HG02678 (cell line): ENCODE measurements around the gene MPP7.
"Not testable (repeated sequence)": the region's sequence is repeated elsewhere in the genome, so short reads cannot be mapped to it uniquely, and the experiment has no call there.

Experiments used
- ATAC-seq: cut with Tn5 transposase; IDR thresholded peaks from one replicate; pipeline ENCODE4 v1.9.1; 2021; ENCODE audit warnings: mild to moderate bottlenecking, moderate library complexity; ENCODE audit not compliant: unreplicated experiment

MPP7 gene

DNA sequence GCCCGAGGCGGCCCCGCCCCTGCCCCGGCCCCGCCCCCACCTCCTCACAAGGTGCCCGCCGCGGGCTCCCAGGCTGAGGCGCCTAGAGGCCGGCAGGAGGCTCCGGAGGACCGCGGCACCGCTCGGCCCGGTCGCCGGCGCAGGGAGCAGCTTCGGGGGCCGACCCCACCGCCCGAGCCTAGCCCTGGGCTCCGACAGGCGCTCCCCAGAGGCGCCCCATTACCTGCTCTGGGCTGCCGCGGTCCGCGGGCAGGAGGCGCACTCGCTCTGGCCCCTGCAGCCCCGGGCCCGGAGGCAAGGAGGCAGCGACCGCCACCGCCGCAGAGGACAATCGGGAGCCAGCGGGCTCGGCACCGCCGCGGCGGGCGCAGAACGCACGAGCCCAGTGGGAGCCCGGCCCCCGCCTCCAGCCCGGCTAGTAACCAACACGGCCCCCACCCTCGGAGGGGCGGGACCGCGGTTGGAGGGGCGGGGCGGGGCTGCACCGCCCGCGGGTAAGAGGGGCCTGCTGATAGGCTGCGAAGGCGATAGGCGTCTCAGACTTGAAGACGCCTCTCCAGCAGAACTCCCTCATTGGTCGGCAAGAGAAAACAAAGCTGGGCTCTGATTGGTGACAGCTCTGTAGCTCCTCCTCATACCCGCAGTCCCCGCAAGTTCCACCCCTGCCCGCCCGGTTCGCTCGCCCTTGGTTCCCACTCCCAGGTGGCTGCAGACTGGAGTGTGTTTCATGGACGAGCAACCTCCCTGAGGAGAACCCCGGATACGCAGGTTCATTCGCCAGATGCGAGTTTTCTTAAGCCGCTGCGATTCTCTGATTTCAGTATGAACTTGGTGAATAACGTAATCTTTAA is at the start of gene MPP7:
TSS of gene MPP7 (minus strand) at position 427 of the 851 bp plus-strand sequence. CDS start 64,460 bp downstream, outside the sequence.
- peak; percentile 100 for ATAC-seq

DNA sequence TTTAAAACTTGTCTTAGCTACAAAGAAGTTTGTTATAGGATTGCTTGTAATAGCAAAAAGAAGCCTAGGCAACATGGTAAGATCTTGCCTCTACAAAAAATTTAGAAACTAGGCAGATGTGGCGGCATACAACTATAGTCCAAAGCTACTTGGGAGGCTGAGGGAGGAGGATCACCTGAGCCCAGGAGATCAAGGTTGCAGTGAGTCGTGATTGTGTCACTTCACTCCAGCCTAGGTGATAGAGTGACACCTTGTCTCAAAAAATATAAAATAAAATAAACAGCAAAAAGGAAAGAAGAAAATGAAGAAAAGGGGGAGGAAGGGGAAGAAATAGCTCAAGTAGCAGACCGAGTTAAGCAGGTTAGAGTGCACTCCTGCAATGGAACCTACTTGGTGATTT is 47.0 kb upstream of the MPP7 start:
- no peak for ATAC-seq

DNA sequence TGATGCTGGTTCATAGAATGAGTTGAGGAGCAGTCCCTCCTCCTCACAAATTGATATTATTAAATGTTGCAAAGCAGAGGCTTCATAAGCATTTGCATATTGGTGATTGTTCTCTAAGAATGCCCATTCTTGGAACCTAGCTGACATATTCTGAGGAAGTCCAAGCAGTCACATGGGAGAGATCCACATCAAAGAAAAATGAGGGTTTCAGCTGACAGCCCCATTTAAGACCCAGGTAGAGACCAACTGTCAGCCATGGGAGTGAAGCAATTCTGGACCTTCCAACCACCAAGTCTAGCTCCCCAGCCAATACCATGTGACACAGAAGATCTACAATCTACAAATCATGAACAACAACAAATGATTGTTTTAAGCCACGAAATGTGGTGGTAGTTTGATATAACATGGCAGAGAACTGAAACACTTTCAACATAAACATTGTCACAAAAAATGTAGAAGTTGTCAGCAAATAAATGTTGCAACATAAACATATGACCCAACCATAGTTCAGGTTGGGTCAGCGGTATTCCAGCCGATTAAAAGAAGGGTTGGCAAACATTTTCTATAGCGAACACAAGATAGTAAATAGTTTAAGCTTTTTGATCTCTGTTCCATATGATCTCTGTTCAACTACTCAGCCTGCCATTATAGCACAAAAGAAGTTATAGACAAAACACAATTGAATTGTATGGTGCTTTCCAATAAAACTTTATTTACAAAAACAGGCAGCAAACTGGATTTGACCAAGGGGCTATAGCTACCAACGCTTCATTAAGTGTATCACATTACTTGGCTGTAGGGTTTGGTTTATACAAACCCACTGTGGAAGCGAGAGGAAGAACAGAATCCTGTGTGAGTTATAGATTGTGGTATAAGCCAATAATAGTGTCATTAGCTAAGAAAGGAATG is 41.4 kb upstream of the MPP7 start:
- ATAC-seq: no peak

DNA sequence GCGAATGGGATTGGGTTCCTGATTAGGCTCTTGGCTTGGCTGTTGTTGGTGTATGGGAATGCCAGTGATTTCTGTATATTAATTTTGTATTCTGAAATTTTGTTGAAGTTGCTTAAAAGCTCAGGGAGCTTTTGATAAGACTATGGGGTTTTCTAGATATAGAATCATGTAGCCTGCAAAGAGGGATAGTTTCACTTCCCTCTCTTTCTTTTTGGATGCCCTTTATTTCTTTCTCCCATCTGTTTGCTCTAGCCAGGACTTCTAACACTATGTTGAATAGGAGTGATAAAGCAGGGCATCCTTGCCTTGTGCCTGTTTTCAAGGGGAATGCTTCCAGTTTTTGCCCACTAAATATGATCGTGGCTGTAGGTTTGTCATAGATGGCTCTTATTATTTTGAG is 40.4 kb upstream of the MPP7 start:
- no peak for ATAC-seq

DNA sequence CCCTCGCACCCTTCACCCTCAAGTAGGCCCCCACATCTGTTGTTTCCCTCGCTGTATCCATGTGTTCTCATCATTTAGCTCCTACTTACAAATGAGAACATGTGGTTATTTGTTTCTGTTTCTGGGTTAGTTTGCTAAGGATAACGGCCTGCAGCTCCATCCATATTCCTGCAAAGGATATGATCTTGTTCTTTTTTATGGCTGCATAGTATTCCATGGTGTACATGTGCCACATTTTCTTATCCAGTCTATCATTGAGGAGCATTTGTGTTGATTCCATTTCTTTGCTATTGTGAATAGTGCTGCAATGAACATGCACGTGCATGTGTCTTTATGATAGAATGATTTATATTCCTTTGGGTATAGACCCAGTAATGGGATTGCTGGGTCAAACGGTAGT is 38.8 kb upstream of the MPP7 start:
- ATAC-seq: not testable (repeated sequence)

DNA sequence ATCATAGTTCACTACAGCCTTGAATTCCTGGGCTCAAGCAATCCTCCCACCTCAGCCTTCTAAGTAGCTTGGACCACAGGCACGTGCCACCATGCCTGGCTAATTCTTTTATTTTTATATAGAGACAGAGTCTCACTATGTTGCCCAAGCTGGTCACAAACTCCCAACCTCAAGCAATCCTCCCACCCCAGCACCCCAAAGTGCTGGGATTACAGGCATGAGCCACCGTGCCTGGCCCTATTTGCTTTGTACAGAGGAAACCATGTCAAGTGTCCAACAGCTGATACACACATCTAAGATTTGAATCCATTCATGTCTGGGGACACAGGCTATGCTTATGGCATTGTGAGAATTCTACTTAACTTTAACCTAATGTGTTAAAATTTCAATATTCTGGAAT is 29.9 kb upstream of the MPP7 start:
- no peak for ATAC-seq

DNA sequence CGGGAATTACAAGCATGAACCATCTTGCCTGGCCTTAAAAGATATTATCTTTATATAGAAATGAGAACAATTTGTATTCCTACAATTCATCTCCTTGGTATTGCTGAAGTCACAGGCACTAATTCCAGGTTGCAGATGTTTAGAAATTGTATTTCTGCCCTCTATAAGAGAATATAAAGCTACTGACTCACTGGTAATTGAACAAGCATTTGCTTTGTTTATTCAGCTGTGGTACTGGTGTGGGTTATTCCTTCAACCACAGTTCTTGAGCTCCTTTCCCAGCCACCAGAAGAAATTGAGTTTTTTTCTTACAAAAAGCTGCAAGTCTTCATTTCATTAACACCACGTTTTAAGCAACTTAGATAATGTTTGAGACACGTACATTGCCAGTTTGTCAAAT is 29.0 kb upstream of the MPP7 start:
- no peak for ATAC-seq

DNA sequence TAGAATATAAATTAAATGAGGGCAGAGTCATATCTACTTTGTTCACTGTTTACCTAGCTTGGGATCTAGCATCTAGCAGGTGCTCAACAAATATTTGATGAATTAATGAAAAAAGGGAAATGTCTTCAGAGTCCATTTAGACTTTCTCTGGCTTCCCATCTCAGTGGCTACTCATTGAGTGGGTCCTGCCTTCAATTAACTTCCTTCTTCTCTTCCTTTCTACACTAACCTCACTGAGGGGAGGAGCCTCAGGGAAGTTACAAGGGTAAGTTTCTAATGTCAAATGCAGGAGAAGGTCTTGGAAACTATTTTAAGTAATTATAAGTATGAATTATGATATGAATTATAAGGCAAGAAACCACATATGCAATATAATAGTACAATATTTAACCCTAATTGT is 28.2 kb upstream of the MPP7 start:
- no peak for ATAC-seq

DNA sequence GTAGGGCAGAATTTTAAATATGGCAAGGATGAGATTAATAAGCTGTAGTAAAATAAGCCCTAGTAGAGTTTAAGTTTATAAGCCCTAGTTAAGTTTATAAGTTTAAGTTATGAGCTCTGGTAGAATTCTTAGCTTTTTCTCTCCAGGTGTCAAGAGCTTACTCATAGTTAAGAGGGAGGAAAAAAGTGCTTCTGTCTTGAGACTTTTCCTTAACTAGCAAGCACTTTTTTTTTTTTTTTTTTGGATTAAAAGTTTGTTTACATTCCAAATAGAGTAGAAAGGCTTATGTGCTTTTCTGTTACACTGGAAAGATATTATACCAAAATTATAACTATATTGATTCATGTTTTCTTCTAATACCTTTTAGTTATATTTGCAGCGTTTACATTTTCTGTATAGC is 25.5 kb upstream of the MPP7 start:
- no peak for ATAC-seq

DNA sequence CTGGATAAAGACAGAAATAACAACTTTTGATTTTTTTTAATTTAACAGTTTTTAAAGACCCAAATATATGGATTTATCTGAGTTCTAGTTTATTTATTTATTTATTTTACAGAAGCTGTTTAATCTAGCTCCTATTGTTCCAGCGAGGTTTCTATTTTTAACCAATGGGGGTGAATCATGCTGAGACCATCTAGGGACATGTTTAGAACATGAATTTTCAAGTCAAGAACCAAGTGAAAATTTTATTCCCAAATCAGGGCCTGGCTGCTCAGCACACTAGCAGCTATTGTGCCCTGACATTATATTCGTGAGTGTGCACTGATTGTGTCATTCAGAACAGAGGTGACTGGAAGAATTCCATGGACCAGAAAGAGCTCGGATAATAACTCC is 24.6 kb upstream of the MPP7 start:
- ATAC-seq: no peak

DNA sequence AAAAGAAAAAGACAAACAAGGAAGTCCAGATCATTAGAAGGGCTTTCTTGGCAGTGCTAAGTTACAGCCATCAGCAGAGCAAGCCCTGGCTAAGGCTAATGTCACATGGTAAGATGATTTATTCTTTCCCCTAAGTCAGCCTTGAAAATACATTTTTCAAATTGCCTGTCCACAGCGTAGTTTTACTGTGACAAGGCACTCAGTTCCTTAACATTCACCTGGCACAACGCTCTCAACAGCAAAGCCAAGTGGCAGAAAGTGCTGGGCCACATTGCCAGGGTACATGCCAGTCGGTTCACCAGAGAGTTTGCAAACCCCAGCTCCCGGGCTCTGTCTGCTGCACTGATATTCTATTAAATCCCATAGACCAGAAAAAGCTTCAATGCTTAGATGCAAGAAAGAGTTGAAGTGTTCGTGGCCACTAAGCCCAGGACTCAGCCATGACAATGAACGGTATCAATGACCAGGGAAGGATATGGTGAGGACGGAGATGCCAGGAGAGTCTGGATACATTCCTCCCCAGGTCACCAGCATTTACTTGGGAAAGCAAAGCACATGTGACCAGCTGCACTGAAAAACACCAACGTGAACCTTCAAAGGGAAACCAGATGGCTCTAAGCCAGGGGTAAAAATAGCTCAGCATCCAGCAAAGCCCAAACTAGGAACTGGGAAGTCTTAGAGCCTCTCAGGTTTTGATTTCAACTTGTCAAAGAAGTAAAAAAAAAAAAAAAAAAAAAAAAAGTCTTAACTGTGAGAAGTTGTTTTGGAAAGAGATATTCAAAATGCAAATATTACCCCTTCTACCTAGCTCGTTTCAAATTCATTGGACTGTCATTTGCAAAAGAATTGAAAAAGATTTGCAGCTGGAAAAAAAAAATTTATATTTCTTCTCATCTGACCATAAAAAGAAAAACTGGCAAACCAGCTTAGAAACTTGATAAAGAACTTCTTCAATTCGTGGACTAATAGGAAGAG is 23.9 kb upstream of the MPP7 start:
- no peak for ATAC-seq

DNA sequence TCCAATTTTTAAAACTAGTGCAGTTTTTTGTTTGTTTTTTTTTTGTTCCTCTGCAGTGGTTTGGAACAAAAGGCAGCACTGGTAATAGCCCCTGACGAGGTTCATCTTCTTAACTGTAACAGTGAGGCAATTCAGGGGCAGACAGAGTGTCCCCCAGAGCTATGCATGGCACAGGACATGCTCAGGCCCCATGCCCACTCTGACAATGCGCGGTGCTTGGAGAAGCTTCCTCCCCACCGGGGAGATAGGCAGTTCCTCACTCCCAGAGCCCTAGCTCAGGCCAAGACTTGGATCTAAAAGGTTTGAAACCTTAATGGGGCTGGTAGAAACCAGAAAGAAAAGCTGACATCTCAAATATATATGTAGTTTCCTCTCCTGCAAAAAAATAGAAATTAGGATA is 17.9 kb upstream of the MPP7 start:
- no peak for ATAC-seq

DNA sequence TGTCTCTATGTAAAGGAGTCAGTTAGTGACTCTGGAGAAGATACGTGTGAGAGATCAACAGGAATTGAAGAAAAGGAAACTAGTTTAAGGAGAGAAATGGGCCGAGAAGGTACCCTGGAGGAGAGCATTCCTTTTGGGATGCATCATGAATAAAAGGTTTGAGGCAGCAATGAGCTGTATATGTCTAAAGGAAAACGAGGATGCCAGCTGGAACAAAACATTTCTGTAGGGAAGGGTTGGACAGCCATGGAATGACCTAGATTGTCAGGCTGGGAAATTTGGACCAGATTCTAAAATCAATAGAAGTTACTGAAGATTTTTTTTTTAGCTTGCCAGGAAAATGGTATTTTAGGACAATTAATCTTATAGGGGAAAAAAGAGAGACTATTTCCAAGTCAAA is 17.2 kb upstream of the MPP7 start:
- no peak for ATAC-seq

DNA sequence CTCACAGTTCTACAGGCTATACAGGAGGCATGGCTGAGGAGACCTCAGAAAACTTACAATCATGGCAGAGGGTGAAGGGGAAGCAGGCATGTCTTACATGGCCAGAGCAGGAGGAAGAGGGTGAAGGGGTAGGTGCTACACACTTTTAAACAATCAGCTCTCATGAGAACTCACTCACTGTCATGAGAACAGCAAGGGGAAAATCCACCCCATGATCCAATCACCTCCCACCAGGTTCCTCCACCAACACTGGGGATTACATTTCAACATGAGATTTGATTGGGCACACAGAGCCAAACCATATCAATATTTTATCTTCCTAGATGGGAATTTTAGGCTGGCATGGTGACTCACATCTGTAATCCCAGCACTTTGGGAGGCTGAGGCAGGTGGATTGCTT is 16.2 kb upstream of the MPP7 start:
- not testable (repeated sequence) for ATAC-seq

DNA sequence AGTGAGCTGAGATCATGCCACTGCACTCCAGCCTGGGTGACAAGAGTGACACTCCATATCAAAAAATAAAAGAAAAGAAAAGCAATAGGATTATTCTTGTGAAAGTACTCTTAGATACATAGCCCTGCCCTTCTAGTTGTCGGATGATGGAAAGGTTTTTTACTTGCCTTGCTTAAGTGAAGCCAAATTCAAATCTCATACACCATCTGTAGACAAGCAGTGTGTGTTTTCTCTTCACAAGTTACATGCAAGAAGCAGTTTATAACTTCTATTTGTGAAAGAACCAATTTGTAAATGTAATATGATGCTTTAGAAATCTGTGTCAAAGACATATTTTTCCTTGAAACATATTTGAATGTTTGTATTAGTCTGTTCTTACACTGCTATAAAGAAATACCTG is 15.8 kb upstream of the MPP7 start:
- no peak for ATAC-seq

DNA sequence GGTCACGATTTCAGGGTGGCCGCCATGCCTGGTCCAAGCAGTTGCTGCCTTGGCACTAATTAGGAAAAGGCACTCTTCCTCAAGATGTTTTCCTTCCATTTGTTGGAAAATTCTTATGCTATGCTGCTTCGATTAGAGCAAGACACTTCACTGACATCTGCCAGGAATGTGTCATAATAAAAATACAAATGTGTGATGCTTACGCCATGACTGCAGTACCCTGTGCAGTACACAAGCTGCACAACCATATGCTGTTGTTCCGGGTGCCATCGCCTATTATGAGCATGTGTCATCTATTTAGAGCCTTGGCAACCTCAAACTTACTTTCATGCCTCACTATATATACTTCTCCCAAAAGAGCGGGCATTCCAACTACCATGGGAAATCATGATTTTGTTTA is 14.9 kb upstream of the MPP7 start:
- no peak for ATAC-seq

DNA sequence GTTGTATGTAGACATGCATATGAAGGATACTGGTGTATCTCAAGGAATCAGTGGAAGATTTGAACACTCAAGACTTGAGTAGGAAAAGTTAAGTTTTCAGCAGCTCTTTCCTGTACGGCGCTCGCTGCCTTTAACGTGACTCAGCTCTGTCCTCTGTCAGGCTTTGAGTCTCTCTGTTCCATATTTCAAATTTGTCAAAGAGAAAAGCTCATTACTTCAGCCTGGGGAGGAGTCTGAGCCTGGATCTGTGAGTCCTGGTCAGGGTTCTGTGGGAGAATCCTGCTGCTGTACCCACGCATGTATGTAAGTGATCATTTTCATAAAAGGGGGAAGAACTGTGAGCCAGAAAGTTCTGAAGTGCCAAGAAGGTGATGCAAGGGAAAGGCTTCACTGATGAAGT is 13.8 kb upstream of the MPP7 start:
- no peak for ATAC-seq

DNA sequence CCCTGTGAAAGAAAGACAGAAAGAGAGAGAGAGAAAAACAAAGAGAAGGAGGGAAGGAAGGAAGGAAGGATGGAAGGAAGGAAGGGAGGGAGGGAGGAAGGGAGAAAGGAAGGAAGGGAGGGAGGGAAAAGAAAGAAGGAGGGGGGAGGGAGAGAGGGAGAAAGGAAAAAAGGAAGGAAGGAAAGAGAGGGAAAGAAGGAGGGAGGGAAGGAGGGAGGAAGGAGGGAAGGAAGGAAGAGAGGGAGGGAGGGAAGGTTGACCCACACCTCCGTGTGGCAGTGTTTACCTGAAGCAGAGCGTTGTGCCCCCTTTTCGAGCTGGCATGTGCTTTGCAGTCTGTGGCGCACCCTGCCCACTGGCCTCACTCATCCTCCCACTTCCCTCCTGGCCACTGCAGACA is 12.3 kb upstream of the MPP7 start:
- ATAC-seq: no peak

DNA sequence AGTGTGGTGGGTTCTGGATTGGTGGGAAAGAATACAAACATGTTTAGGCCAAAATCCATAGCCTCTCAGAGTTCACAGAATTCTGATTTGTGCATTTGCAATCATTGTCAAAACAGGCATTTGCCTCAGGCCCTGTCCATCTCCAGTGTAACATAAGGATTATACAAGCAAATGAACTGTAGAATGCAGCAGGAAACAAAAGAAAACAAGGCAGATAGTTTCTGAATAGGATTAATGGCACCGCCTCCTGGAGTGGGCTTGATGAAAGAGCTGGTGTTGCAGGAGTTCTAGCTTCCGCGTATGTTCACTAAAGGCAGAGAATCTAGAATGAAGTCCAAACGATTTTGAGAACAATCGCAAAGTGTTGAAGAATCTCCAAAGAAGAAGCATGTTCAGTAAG is 11.3 kb upstream of the MPP7 start:
- no peak for ATAC-seq

DNA sequence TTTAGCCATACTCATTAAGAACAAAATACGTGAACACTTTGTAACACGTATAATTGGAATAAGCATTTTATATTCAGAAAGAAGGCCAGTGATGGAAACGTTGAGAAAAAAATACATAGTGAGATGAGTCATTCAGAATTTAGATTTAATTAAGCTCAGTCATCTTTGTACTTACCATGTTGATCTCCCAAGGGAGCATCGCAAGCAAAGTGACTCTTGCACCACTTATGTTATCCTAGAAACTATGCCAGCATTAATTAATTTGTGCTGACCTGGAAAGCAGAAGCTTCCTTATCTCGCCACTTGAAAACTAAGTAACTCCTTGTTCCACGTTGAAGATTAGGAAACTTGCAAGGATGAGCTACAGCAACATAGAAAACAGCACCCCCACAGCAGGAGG is 9.7 kb upstream of the MPP7 start:
- no peak for ATAC-seq

DNA sequence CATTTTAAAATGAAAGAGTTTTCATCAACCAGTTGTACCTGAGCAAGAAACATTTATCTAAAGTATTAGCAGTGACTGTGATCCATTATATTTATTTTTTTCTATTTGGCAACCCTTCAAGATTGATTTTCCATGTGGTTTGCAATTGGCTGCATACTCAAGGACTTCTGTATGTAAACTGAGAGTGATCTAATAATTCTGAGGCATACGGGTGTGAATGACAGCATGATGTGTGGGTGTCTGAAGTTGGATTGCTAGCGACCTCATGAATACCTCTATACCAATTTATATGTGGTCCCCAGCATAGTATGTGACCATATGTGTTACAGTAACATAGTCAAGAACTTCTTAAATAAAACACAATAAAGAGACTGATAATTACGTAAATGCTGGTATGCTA is 8.2 kb upstream of the MPP7 start:
- ATAC-seq: no peak
